ENCODE measurements around the gene BLMH.

Gene BLMH

GRCh38 chr17:30274887-30275286 is 16.9 kb downstream of the BLMH start:
- Histone ChIP-seq H3K9ac (ENCODE audit: insufficient read length) (no peak overlapping the region), H3K27ac (no peak overlapping the region), H3K4me3 (no peak overlapping the region), H3K9me3 (ENCODE audit: low read depth, low read length) (no peaks in the 10 kb centered on the region), H3K36me3 (ENCODE audit: insufficient read depth, low read length) (peaks cover 73% of the 10 kb centered on the region)
- TF ChIP-seq POLR2AphosphoS5 (IDR thresholded peaks at IDR 0.05; ENCODE audit: borderline replicate concordance, low read depth, low read length) (no peak), EZH2 (IDR thresholded peaks at IDR 0.05) (no peak), FOXP2 (optimal IDR thresholded peaks at IDR 0.05; ENCODE audit: control extremely low read depth, extremely low read length, insufficient read depth) (no peak)
- DNase-seq (ENCODE audit: low read depth, low spot score), result no peak

- Histone ChIP-seq H3K27ac (no peak overlapping the region), H3K9me3 (ENCODE audit: low read depth, low read length) (no peaks in the 10 kb centered on the region), H3K36me3 (ENCODE audit: insufficient read depth, low read length) (peaks cover 71% of the 10 kb centered on the region), H3K9ac (ENCODE audit: insufficient read length) (no peak overlapping the region), H3K4me3 (no peak overlapping the region)
- DNase-seq (ENCODE audit: low read depth, low spot score), result no peak
- TF ChIP-seq FOXP2 (optimal IDR thresholded peaks at IDR 0.05; ENCODE audit: control extremely low read depth, extremely low read length, insufficient read depth), result no peak
- no peak for TF ChIP-seq POLR2AphosphoS5 (IDR thresholded peaks at IDR 0.05; ENCODE audit: borderline replicate concordance, low read depth, low read length)
- TF ChIP-seq EZH2 (IDR thresholded peaks at IDR 0.05), result no peak
Observed at GRCh38 chr17:30273373-30273772, 18.4 kb downstream of the BLMH start.

GRCh38 chr17:30271102-30271501 is 20.6 kb downstream of the BLMH start:
- Histone ChIP-seq H3K27ac (no peak overlapping the region), H3K9me3 (ENCODE audit: low read depth, low read length) (no peaks in the 10 kb centered on the region), H3K9ac (ENCODE audit: insufficient read length) (no peak overlapping the region), H3K36me3 (ENCODE audit: insufficient read depth, low read length) (peaks cover 76% of the 10 kb centered on the region), H3K4me3 (no peak overlapping the region)
- no peak for TF ChIP-seq EZH2 (IDR thresholded peaks at IDR 0.05)
- TF ChIP-seq FOXP2 (optimal IDR thresholded peaks at IDR 0.05; ENCODE audit: control extremely low read depth, extremely low read length, insufficient read depth), result no peak
- TF ChIP-seq POLR2AphosphoS5 (IDR thresholded peaks at IDR 0.05; ENCODE audit: borderline replicate concordance, low read depth, low read length), result no peak
- no peak for DNase-seq (ENCODE audit: low read depth, low spot score)

DNA sequence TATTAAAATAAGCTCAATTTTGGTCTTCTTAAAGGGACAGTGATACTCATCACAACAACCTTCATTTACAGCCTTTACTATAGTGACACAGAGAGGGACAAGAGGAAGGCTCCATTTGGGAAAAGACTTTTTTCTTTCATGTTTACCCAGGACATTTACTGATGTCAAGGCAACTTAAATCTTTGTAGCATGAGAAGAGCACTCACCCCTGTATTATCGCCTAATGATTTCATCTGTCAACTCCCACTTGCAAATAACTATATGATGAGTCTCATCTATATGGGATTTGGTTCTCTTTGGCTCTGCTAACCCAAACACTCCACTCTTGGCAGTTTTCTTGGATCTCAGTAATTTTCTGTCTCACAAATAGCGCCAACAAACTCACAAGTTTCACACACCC is 24.1 kb downstream of the BLMH start:
- Histone ChIP-seq H3K36me3 (ENCODE audit: insufficient read depth, low read length) (peaks cover 84% of the 10 kb centered on the region), H3K9ac (ENCODE audit: insufficient read length) (no peak overlapping the region), H3K9me3 (ENCODE audit: low read depth, low read length) (no peaks in the 10 kb centered on the region), H3K27ac (no peak overlapping the region), H3K4me3 (no peak overlapping the region)
- DNase-seq (ENCODE audit: low read depth, low spot score), result no peak
- TF ChIP-seq POLR2AphosphoS5 (IDR thresholded peaks at IDR 0.05; ENCODE audit: borderline replicate concordance, low read depth, low read length) (no peak), EZH2 (IDR thresholded peaks at IDR 0.05) (no peak), FOXP2 (optimal IDR thresholded peaks at IDR 0.05; ENCODE audit: control extremely low read depth, extremely low read length, insufficient read depth) (no peak)

GRCh38 chr17:30263552-30264333 is 28.0 kb downstream of the BLMH start:
- DNase-seq (ENCODE audit: low read depth, low spot score), result no peak
- no peak overlapping the region for H3K27ac ChIP-seq
- H3K4me3 ChIP-seq, result no peak overlapping the region
- peaks cover 70% of the 10 kb centered on the region for H3K36me3 ChIP-seq (ENCODE audit: insufficient read depth, low read length)
- TF ChIP-seq EZH2 (IDR thresholded peaks at IDR 0.05), result no peak
- TF ChIP-seq POLR2AphosphoS5 (IDR thresholded peaks at IDR 0.05; ENCODE audit: borderline replicate concordance, low read depth, low read length), result no peak
- TF ChIP-seq FOXP2 (optimal IDR thresholded peaks at IDR 0.05; ENCODE audit: control extremely low read depth, extremely low read length, insufficient read depth), result no peak
- no peaks in the 10 kb centered on the region for H3K9me3 ChIP-seq (ENCODE audit: low read depth, low read length)
- peak overlapping the region; percentile 12 for H3K9ac ChIP-seq (ENCODE audit: insufficient read length)

GRCh38 chr17:30256756-30257506 is 34.8 kb downstream of the BLMH start:
- Histone ChIP-seq H3K27ac (no peak overlapping the region), H3K36me3 (ENCODE audit: insufficient read depth, low read length) (peaks cover 34% of the 10 kb centered on the region)

DNA sequence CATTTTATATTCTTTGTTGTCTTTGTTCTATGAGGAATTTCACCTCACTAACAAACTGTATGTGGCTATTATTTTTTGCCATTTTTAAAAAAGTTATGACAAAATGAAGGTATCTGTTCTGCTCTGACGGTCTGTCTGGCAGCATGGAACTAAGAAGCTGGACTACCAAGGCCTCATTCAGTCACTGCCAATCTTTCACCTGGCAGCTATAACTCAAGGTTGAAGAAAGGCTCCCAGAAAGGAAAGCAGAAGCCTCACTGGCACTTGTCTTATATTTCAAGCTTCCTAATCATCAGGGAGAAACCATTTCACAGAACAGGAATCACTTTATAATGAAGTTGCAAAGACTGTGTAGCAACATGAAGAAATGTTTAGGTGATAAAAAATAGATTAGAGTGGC is 37.6 kb downstream of the BLMH start:
- Histone ChIP-seq H3K9me3 (ENCODE audit: low read depth, low read length) (no peaks in the 10 kb centered on the region), H3K27ac (no peak overlapping the region), H3K4me3 (no peak overlapping the region), H3K9ac (ENCODE audit: insufficient read length) (no peak overlapping the region), H3K36me3 (ENCODE audit: insufficient read depth, low read length) (peaks cover 27% of the 10 kb centered on the region)
- no peak for DNase-seq (ENCODE audit: low read depth, low spot score)
- no peak for TF ChIP-seq EZH2 (IDR thresholded peaks at IDR 0.05)
- no peak for TF ChIP-seq FOXP2 (optimal IDR thresholded peaks at IDR 0.05; ENCODE audit: control extremely low read depth, extremely low read length, insufficient read depth)
- TF ChIP-seq POLR2AphosphoS5 (IDR thresholded peaks at IDR 0.05; ENCODE audit: borderline replicate concordance, low read depth, low read length), result no peak

More at GRCh38 chr17:30256756-30257506, 34.8 kb downstream of the BLMH start:
- DNase-seq (ENCODE audit: low read depth, low spot score), result no peak
- Histone ChIP-seq H3K4me3 (no peak overlapping the region), H3K9ac (ENCODE audit: insufficient read length) (no peak overlapping the region), H3K9me3 (ENCODE audit: low read depth, low read length) (no peaks in the 10 kb centered on the region)
- TF ChIP-seq POLR2AphosphoS5 (IDR thresholded peaks at IDR 0.05; ENCODE audit: borderline replicate concordance, low read depth, low read length) (no peak), EZH2 (IDR thresholded peaks at IDR 0.05) (no peak), FOXP2 (optimal IDR thresholded peaks at IDR 0.05; ENCODE audit: control extremely low read depth, extremely low read length, insufficient read depth) (no peak)

DNA sequence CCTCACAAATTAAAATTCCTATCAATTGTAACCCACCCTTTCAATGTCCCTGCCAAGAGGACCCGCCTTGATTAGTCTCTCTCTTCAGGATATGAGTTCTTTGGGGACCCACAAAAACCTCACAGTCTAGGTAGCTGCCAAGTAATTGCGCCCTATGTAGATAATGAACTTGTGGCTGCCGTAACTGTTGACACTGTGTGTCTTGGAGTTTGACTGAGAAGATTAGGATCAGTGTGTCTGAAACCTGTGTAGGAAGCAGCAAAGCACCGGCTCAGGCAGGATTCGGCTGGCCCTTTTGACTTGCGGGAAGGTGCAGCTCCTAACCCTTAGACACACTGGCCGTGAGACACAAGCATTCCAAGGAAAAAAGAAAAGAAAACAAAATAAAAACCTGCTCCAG is 38.4 kb downstream of the BLMH start:
- peaks cover 35% of the 10 kb centered on the region for H3K36me3 ChIP-seq (ENCODE audit: insufficient read depth, low read length)
- H3K4me3 ChIP-seq, result no peak overlapping the region
- no peaks in the 10 kb centered on the region for H3K9me3 ChIP-seq (ENCODE audit: low read depth, low read length)
- no peak overlapping the region for H3K9ac ChIP-seq (ENCODE audit: insufficient read length)
- no peak overlapping the region for H3K27ac ChIP-seq
- TF ChIP-seq EZH2 (IDR thresholded peaks at IDR 0.05) (no peak), FOXP2 (optimal IDR thresholded peaks at IDR 0.05; ENCODE audit: control extremely low read depth, extremely low read length, insufficient read depth) (no peak), POLR2AphosphoS5 (IDR thresholded peaks at IDR 0.05; ENCODE audit: borderline replicate concordance, low read depth, low read length) (no peak)
- DNase-seq (ENCODE audit: low read depth, low spot score), result no peak

Data from SK-N-MC (cell line).